T-helper 1 cell treated with Interleukin-12 subunit alpha and Interleukin-12 subunit beta and Interleukin-4 antibody, amounts not matched to agents 30 μg/mL and 1 μg/mL, for 36 hours (primary cell): Measurements from ENCODE around the gene CEACAM8.

Source experiments
- H3K27ac Mint-ChIP-seq: one replicate; pipeline ENCODE4 v1.8.0; 2021; ENCODE audit warnings: mild to moderate bottlenecking, mixed read lengths
- H3K27me3 Mint-ChIP-seq: one replicate; pipeline ENCODE4 v1.8.0; 2021; ENCODE audit warnings: low read depth, mixed read lengths
- H3K36me3 Mint-ChIP-seq: one replicate; pipeline ENCODE4 v1.8.0; 2021; ENCODE audit warnings: low read depth, mixed read lengths
- H3K4me1 Mint-ChIP-seq: one replicate; pipeline ENCODE4 v1.8.0; 2021; ENCODE audit warnings: low read depth, mixed read lengths
- H3K4me3 Mint-ChIP-seq: one replicate; pipeline ENCODE4 v1.8.0; 2021; ENCODE audit warnings: mild to moderate bottlenecking, moderate library complexity, mixed read lengths
- H3K9me3 Mint-ChIP-seq: one replicate; pipeline ENCODE4 v1.8.0; 2021; ENCODE audit warnings: mixed read lengths

CEACAM8 gene

DNA sequence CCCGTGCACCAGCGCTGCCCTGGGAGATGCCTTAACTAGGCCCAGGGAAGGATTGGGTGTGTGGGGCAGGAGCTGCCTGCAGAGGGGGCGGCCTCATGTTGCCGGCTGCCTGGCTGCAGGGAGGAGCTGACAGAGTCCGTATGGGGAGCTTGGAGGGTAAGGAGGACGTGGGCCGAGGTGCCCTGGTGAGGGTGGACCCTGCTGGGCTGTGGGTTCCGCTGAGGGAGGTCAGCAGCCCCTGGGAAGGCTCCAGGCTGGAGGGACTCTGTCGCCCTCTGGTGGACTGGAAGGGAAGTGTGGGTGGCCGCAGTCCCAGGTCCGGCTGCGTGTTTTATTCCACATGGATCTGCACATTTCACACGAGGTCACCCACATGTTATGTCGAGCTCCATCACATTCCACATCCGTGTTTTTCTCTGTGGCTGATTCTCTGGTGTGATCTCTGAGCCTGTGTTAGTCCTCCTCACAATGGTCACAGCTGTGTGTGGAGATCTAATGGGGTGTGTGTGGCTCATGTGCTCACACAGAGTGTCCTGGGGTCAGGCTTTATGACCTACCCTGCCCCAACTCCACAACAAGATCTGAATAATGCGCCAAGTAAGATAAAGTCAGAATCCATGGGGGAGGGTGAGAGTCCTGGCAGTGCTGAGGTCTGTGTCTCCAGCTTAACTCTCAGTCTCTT is 1.8 kb upstream of the CEACAM8 start:
- no peaks in the 10 kb centered on the region for H3K9me3 Mint-ChIP-seq
- H3K4me3 Mint-ChIP-seq, result no peak overlapping the region
- peaks cover 5% of the 10 kb centered on the region for H3K27me3 Mint-ChIP-seq
- no peaks in the 10 kb centered on the region for H3K36me3 Mint-ChIP-seq
- H3K27ac Mint-ChIP-seq, result no peak overlapping the region
- no peaks in the 10 kb centered on the region for H3K4me1 Mint-ChIP-seq

DNA sequence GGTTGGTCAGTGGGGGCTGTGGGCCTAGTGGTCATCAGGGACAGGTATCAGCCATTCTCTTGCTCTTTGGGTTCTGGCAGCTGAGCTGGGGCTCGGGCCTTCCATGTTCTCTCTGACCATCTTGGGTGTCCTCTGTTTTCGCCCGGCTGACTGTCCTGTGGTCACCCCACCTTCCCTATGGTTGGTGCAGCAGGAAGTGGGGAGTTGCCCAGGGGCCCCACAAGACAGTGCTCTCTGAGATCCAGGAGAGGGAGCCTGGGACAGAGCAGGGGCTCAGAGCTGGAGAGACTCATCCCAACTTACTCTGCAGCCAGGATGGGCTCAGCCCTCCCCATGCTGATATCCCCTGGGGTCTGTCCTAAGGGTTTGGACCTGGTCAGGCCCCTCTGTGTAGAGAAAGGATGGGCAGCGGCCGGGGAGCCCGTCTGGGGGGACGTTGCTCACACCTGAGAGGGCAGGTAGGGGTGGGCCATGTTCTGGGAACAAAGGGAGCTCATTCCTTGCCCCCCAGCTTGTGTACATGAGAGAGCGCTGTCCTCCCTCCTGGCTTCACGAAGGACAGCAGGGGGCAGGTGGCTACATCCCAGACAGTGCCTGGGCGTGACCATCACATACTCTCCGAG is 937 bp upstream of the CEACAM8 start:
- Mint-ChIP-seq H3K27ac (no peak overlapping the region), H3K4me1 (no peaks in the 10 kb centered on the region), H3K9me3 (no peaks in the 10 kb centered on the region), H3K4me3 (no peak overlapping the region), H3K27me3 (peaks cover 5% of the 10 kb centered on the region), H3K36me3 (no peaks in the 10 kb centered on the region)

GRCh38 chr19:42589792-42590191 is 4.9 kb downstream of the CEACAM8 start:
- Mint-ChIP-seq H3K27ac (no peak overlapping the region), H3K4me1 (no peaks in the 10 kb centered on the region), H3K9me3 (no peaks in the 10 kb centered on the region), H3K36me3 (no peaks in the 10 kb centered on the region), H3K4me3 (no peak overlapping the region), H3K27me3 (peaks cover 12% of the 10 kb centered on the region)

DNA sequence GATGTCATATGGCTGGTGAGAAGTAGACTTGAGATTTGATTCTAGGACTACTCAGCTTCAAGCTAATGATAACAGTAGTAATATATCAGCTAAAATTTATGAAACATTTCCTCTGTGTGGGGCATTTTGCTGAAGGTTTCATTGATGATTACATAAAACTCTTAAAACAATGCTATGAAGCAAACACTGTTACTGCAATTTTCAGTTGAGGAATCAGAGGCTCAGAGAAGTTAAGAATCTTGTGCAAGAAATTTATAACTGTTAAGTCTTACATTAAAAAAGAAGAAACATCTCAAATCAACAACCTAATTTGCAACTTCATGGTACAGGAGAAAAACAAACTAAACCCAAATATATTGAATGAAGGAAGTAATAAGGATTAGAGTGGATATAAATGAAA is 10.3 kb downstream of the CEACAM8 start:
- H3K4me3 Mint-ChIP-seq, result no peak overlapping the region
- no peaks in the 10 kb centered on the region for H3K4me1 Mint-ChIP-seq
- H3K9me3 Mint-ChIP-seq, result no peaks in the 10 kb centered on the region
- no peaks in the 10 kb centered on the region for H3K36me3 Mint-ChIP-seq
- H3K27me3 Mint-ChIP-seq, result peaks cover 34% of the 10 kb centered on the region
- H3K27ac Mint-ChIP-seq, result no peak overlapping the region

DNA sequence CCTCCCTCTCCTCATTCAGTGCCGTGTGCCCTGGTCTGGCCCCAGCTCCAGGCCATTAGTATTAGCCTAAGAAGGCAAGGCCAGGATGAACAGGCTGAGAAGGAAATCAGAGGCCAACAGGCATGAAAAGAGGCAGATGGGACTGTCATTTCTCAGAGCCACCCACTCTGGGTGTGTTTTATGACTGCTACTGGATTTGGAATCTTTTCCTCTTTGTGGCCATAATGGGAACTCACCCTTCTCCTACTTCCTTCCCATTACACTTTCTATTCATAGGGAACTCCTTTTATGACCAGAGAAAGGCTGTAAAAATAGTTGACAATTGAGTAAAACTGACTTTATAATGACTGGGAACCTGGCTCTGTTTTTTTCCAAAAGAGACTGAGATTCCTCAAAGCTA is 17.7 kb downstream of the CEACAM8 start:
- Mint-ChIP-seq H3K36me3 (no peaks in the 10 kb centered on the region), H3K27me3 (peaks cover 30% of the 10 kb centered on the region), H3K9me3 (no peaks in the 10 kb centered on the region), H3K27ac (no peak overlapping the region), H3K4me3 (no peak overlapping the region), H3K4me1 (no peaks in the 10 kb centered on the region)

- Mint-ChIP-seq H3K4me3 (no peak overlapping the region), H3K27me3 (peaks cover 30% of the 10 kb centered on the region), H3K4me1 (no peaks in the 10 kb centered on the region), H3K36me3 (no peaks in the 10 kb centered on the region), H3K27ac (no peak overlapping the region), H3K9me3 (no peaks in the 10 kb centered on the region)
These were observed 18.5 kb downstream of the CEACAM8 start for GRCh38 chr19:42576241-42576640.

DNA sequence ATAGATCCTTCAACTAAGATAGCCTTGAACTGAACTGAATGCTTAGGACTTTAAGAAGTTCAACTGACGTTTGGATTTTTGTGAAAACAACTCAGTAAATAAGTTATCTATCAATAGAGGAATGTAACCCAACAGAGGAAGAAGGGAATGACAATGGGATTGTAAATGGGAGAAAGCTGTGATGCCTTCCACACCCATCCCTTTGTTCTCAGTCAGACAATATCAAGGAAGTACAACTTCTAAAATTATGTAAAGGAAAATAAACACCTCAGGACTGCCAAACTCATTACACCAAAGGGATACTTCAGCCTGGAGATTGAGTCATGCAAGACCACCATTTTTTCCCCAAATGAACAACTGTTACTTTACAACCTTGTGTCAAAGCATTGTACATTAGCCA is 21.1 kb downstream of the CEACAM8 start:
- Mint-ChIP-seq H3K36me3 (no peaks in the 10 kb centered on the region), H3K9me3 (no peaks in the 10 kb centered on the region), H3K27ac (no peak overlapping the region)

GRCh38 chr19:42571116-42571515 is 23.6 kb downstream of the CEACAM8 start:
- Mint-ChIP-seq H3K27ac (no peak overlapping the region), H3K27me3 (peaks cover 42% of the 10 kb centered on the region), H3K4me3 (no peak overlapping the region), H3K36me3 (no peaks in the 10 kb centered on the region), H3K9me3 (no peaks in the 10 kb centered on the region), H3K4me1 (no peaks in the 10 kb centered on the region)

More for the DNA sequence above, 21.1 kb downstream of the CEACAM8 start:
- Mint-ChIP-seq H3K4me1 (no peaks in the 10 kb centered on the region), H3K27me3 (peaks cover 34% of the 10 kb centered on the region), H3K4me3 (no peak overlapping the region)

GRCh38 chr19:42569193-42569592 is 25.5 kb downstream of the CEACAM8 start:
- H3K4me3 Mint-ChIP-seq, result no peak overlapping the region
- no peaks in the 10 kb centered on the region for H3K36me3 Mint-ChIP-seq
- no peak overlapping the region for H3K27ac Mint-ChIP-seq
- H3K4me1 Mint-ChIP-seq, result no peaks in the 10 kb centered on the region
- peaks cover 36% of the 10 kb centered on the region for H3K27me3 Mint-ChIP-seq
- H3K9me3 Mint-ChIP-seq, result no peaks in the 10 kb centered on the region

DNA sequence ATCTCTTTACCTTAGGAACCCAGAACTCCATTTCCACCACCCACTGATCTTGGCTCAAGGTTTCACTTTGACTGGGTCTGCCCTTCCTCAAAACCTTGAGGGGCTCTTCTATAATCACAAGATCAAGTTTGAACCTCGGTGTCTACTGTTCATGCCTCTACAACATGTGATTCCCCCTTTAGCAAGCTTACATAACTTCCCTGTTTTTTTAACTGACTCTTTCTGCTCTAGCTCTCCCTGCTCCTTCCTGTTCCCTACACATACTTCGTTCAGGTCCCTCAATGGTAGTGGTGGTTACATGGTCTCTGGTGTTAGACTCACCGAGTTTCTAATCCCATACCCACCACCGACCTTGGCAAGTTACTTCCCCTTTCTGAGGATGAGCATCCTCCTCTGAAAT is 26.7 kb downstream of the CEACAM8 start:
- Mint-ChIP-seq H3K4me1 (peaks cover 2% of the 10 kb centered on the region), H3K36me3 (no peaks in the 10 kb centered on the region), H3K9me3 (no peaks in the 10 kb centered on the region), H3K27me3 (peaks cover 30% of the 10 kb centered on the region), H3K4me3 (no peak overlapping the region), H3K27ac (no peak overlapping the region)

DNA sequence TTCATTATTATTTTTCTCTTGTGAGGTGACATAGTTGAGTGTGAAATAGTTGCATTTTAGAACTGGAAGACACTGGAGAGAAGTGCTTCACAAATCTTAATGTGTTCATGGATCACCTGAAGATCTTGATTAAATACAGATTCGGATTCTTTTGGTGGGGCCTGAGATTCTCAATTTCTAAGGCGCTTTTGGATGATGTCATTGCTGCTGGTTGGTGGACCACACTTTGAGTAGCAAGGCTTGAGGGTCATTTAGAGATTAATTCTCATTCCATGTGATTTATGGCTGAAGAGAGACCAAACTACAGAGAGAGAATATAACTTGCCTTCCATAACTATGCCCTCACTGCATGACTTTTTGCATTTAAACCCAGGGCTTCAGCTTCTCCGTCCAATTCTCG is 27.2 kb downstream of the CEACAM8 start:
- peaks cover 2% of the 10 kb centered on the region for H3K4me1 Mint-ChIP-seq
- H3K27ac Mint-ChIP-seq, result no peak overlapping the region
- no peaks in the 10 kb centered on the region for H3K36me3 Mint-ChIP-seq
- H3K9me3 Mint-ChIP-seq, result no peaks in the 10 kb centered on the region
- H3K4me3 Mint-ChIP-seq, result no peak overlapping the region
- H3K27me3 Mint-ChIP-seq, result peaks cover 26% of the 10 kb centered on the region

DNA sequence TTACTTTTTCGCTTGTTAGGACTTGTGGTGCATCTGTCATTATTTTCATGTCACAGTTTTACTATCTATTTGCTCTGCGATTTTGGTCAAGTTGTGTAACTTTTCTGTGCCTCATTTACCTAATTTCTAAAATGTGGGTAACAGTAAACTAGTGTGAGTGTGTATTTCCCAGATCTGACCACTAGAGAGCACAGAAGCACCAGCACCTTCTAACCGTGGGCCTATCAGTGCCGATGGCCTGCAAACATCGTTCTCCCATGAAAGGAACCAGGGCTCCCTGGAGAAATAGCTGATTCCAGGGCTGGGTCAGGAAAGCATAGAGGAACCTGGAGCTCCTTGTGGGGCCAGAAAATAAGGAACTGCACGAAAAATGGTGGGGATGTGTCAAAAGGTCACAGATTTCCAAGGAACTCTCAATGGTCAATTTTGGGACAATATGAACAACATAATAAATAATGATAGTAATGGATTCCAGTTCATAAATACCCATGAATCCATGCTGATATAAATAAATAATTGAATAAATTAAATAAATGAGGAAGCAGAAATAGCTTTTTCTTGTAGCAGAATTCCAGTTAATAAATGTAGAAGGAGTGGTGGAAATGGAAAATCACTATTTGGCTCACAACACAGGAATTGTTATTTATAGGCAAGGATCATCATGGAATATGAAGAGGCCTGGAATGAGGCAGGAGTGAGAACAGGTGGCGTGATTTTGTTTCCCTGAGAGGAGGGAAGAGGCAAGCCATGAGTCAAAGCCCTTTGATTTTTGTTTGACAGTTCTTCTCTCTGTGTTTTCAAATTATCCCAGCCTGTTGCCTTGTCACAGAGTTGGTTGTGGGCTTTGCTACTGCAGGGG is 31.1 kb downstream of the CEACAM8 start:
- no peak overlapping the region for H3K4me3 Mint-ChIP-seq
- no peak overlapping the region for H3K27ac Mint-ChIP-seq

GRCh38 chr19:42561512-42561911 is 33.2 kb downstream of the CEACAM8 start:
- H3K27ac Mint-ChIP-seq, result no peak overlapping the region
- no peaks in the 10 kb centered on the region for H3K9me3 Mint-ChIP-seq
- H3K4me3 Mint-ChIP-seq, result no peak overlapping the region
- no peaks in the 10 kb centered on the region for H3K36me3 Mint-ChIP-seq
- H3K4me1 Mint-ChIP-seq, result peaks cover 2% of the 10 kb centered on the region
- peaks cover 23% of the 10 kb centered on the region for H3K27me3 Mint-ChIP-seq

More for the DNA sequence above, 31.1 kb downstream of the CEACAM8 start:
- Mint-ChIP-seq H3K36me3 (no peaks in the 10 kb centered on the region), H3K4me1 (peaks cover 2% of the 10 kb centered on the region), H3K27me3 (peaks cover 20% of the 10 kb centered on the region), H3K9me3 (no peaks in the 10 kb centered on the region)

- Mint-ChIP-seq H3K36me3 (no peaks in the 10 kb centered on the region), H3K4me3 (no peak overlapping the region), H3K27me3 (peaks cover 29% of the 10 kb centered on the region), H3K9me3 (no peaks in the 10 kb centered on the region), H3K4me1 (peaks cover 2% of the 10 kb centered on the region), H3K27ac (no peak overlapping the region)
These were observed 34.0 kb downstream of the CEACAM8 start for GRCh38 chr19:42560731-42561130.
